ENCODE measurements around the gene ACACA.

The ACACA gene

DNA sequence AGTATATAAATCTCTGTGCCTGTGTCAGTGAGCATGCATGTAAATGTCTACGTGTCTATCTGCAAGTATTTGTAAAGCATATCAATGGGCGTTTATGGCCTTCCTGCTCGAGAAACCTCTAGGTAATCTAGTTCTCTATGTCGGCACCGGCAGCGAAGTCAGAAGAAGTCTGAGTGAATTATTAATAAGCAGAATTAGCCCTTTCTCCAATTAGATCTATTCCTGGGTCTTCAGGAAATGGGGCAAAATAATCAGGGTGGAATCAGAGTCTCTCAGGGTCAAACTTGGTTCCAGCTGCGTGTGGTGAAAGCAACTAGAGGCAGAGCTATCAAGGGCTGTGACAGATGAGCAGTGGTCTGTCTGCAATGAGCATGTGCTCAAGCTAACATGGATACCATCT, 30.9 kb downstream of the ACACA start, which contains the start of gene C17orf78:
C17orf78 (plus strand) TSS at position 280 of the 400 bp plus-strand sequence; CDS start at position 388, 108 bp downstream.
- Histone ChIP-seq H3K36me3 (ENCODE audit: control insufficient read depth in 1 of 2, insufficient read depth in 2 of 2, low read length in 2 of 2) (no peaks in the 10 kb centered on the region), H3K9me3 (ENCODE audit: control insufficient read depth in 1 of 2, low read length in 2 of 2) (no peaks in the 10 kb centered on the region), H3K27ac (ENCODE audit: low read depth, low read length) (no peak within 1 kb of the TSS), H3K27me3 (ENCODE audit: control insufficient read depth in 1 of 2, insufficient read depth in 2 of 2, low read length in 2 of 2) (no peaks in the 10 kb centered on the region), H3K4me1 (ENCODE audit: control insufficient read depth in 1 of 2, insufficient read depth in 2 of 2, low read length in 2 of 2) (peaks cover 5 to 11% of the 10 kb centered on the region in 2 donors), H3K4me3 (ENCODE audit: low read depth in 1 of 2, low read length in 2 of 2) (peak within 1 kb of the TSS; percentile 48 to 70), H3K9ac (ENCODE audit: low read depth in 1 of 2, low read length in 2 of 2) (peak within 1 kb of the TSS in 1 of 2 donors; percentile 54)

DNA sequence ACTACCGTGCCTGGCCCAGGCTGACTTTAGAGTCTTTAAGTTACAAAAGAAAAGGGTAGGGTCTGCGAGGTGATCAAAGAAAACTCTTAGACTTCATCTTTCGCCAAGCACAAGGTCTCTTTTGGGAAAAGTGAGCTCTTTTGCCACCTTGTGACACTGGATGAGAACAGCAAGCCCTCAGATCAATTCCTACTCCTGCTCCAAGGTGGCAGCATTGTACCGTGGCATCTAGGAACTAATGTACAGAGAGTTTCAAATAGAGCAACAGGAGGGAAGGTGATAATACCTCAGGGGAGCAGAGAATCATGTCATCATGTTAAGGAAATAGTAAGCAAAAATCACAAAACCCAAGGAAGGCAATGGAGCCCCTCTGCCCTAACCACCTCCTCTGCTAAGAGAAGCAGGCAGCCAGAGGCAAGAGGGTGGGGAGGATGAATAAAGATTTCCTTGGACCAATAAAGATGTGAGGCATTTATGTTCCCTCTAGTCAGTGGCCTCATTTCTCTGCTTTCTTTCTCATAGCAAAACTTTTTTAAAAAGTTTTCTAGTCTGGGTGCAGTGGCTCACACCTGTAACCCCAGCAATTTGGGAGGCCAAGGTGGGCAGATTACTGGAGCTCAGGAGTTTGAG, 33.0 kb downstream of the ACACA start:
- Histone ChIP-seq H3K27me3 (ENCODE audit: control insufficient read depth in 1 of 2, insufficient read depth in 2 of 2, low read length in 2 of 2) (no peaks in the 10 kb centered on the region), H3K9me3 (ENCODE audit: control insufficient read depth in 1 of 2, low read length in 2 of 2) (no peaks in the 10 kb centered on the region), H3K9ac (ENCODE audit: low read depth in 1 of 2, low read length in 2 of 2) (no peak overlapping the region)

DNA sequence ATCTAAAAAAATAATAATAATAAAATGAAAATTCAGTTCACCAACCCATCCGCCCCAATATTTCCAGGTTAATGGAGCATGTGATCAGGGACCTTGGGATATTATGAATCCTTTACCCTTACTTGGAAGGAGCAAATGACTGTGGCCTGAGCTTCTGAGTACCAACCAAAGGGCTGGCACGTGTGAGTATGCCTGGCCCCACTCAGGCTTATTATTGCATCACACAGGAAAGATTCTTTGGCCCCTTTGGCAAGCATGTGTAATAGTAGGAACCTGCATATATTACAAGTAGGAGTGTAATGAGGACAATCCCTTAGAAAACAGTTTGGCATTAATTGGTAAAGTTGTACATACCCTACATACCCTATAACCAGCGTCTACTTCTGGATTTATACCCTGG, 38.1 kb downstream of the ACACA start:
- Histone ChIP-seq H3K4me3 (ENCODE audit: low read depth in 1 of 2, low read length in 2 of 2) (no peak overlapping the region), H3K27me3 (ENCODE audit: control insufficient read depth in 1 of 2, insufficient read depth in 2 of 2, low read length in 2 of 2) (no peaks in the 10 kb centered on the region), H3K9me3 (ENCODE audit: control insufficient read depth in 1 of 2, low read length in 2 of 2) (no peaks in the 10 kb centered on the region), H3K27ac (ENCODE audit: low read depth, low read length) (no peak overlapping the region), H3K4me1 (ENCODE audit: control insufficient read depth in 1 of 2, insufficient read depth in 2 of 2, low read length in 2 of 2) (no peaks in the 10 kb centered on the region), H3K36me3 (ENCODE audit: control insufficient read depth in 1 of 2, insufficient read depth in 2 of 2, low read length in 2 of 2) (no peaks in the 10 kb centered on the region), H3K9ac (ENCODE audit: low read depth in 1 of 2, low read length in 2 of 2) (no peak overlapping the region)

More for the DNA sequence above, 33.0 kb downstream of the ACACA start:
- no peak overlapping the region for H3K4me3 ChIP-seq (ENCODE audit: low read depth in 1 of 2, low read length in 2 of 2)
- peaks cover 5 to 11% of the 10 kb centered on the region in 2 donors for H3K4me1 ChIP-seq (ENCODE audit: control insufficient read depth in 1 of 2, insufficient read depth in 2 of 2, low read length in 2 of 2)
- no peak overlapping the region for H3K27ac ChIP-seq (ENCODE audit: low read depth, low read length)
- no peaks in the 10 kb centered on the region for H3K36me3 ChIP-seq (ENCODE audit: control insufficient read depth in 1 of 2, insufficient read depth in 2 of 2, low read length in 2 of 2)

DNA sequence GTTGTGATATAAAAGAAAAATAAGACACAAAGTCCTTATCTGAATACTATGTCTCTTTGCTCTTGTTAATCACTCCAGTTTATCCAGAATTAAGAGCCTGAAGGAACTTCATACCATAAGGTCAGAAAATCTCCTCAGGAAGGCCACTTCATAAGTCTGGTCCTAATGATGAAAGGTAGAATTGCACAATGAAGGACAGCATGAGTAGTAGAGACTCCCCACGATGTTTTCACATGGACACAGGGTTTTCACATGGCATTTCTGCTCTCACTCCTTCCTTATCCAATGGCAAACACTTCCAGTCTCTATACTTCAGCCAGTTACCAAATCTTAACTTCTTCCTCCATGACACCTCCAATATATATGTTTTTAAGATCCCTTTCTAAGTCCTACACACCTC, 41.0 kb downstream of the ACACA start:
- no peaks in the 10 kb centered on the region for H3K36me3 ChIP-seq (ENCODE audit: control insufficient read depth in 1 of 2, insufficient read depth in 2 of 2, low read length in 2 of 2)
- no peak overlapping the region for H3K4me3 ChIP-seq (ENCODE audit: low read depth in 1 of 2, low read length in 2 of 2)
- H3K27me3 ChIP-seq (ENCODE audit: control insufficient read depth in 1 of 2, insufficient read depth in 2 of 2, low read length in 2 of 2): no peaks in the 10 kb centered on the region
- H3K4me1 ChIP-seq (ENCODE audit: control insufficient read depth in 1 of 2, insufficient read depth in 2 of 2, low read length in 2 of 2): peaks cover 0 to 2% of the 10 kb centered on the region in 2 donors
- H3K27ac ChIP-seq (ENCODE audit: low read depth, low read length): no peak overlapping the region
- no peak overlapping the region for H3K9ac ChIP-seq (ENCODE audit: low read depth in 1 of 2, low read length in 2 of 2)
- H3K9me3 ChIP-seq (ENCODE audit: control insufficient read depth in 1 of 2, low read length in 2 of 2): no peaks in the 10 kb centered on the region

DNA sequence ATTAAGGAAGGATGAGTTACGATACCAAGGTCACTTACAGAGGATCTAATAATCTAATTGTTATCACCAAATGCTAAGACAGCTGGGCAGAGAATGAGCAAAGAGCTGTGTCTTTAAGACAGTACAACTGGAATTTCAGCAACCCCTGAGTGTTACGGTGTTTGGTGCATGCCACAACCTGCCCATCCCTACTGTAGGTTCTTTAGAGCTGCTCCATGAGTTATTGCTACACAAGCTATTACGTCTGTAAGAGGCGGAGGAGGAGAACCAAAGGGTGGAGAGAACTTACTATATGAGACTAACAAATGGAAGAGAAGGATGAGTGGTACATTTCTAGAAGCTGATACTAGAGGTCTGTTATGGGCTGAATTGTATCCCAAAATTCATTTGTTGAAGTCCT, 45.1 kb downstream of the ACACA start:
- H3K27ac ChIP-seq (ENCODE audit: low read depth, low read length): no peak overlapping the region
- no peaks in the 10 kb centered on the region for H3K36me3 ChIP-seq (ENCODE audit: control insufficient read depth in 1 of 2, insufficient read depth in 2 of 2, low read length in 2 of 2)
- no peaks in the 10 kb centered on the region for H3K27me3 ChIP-seq (ENCODE audit: control insufficient read depth in 1 of 2, insufficient read depth in 2 of 2, low read length in 2 of 2)
- H3K9me3 ChIP-seq (ENCODE audit: control insufficient read depth in 1 of 2, low read length in 2 of 2): no peaks in the 10 kb centered on the region
- H3K4me1 ChIP-seq (ENCODE audit: control insufficient read depth in 1 of 2, insufficient read depth in 2 of 2, low read length in 2 of 2): peaks cover 9 to 18% of the 10 kb centered on the region in 2 donors
- no peak overlapping the region for H3K4me3 ChIP-seq (ENCODE audit: low read depth in 1 of 2, low read length in 2 of 2)
- no peak overlapping the region for H3K9ac ChIP-seq (ENCODE audit: low read depth in 1 of 2, low read length in 2 of 2)

DNA sequence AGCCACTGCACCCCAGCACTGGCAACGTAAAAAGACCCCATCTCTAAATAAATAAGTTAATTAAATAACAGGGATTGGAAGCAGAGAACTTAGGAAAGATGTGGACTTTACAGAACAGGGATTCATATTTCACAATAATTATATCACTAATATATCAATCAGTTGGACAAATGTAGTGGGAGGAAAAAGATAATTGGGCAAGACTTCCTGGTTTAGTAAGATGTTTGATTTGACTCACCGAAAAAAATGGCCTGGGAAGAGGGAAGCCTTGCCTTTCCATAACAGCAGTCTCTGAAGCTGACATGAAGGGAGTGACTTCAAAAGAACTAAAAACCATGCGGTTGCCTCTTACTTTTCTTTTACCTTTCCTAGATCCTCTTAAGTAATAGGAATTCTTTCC, 46.0 kb downstream of the ACACA start:
- Histone ChIP-seq H3K9ac (ENCODE audit: low read depth in 1 of 2, low read length in 2 of 2) (no peak overlapping the region), H3K27me3 (ENCODE audit: control insufficient read depth in 1 of 2, insufficient read depth in 2 of 2, low read length in 2 of 2) (no peaks in the 10 kb centered on the region), H3K4me1 (ENCODE audit: control insufficient read depth in 1 of 2, insufficient read depth in 2 of 2, low read length in 2 of 2) (peaks cover 9 to 18% of the 10 kb centered on the region in 2 donors), H3K9me3 (ENCODE audit: control insufficient read depth in 1 of 2, low read length in 2 of 2) (no peaks in the 10 kb centered on the region), H3K4me3 (ENCODE audit: low read depth in 1 of 2, low read length in 2 of 2) (no peak overlapping the region), H3K36me3 (ENCODE audit: control insufficient read depth in 1 of 2, insufficient read depth in 2 of 2, low read length in 2 of 2) (no peaks in the 10 kb centered on the region), H3K27ac (ENCODE audit: low read depth, low read length) (no peak overlapping the region)

DNA sequence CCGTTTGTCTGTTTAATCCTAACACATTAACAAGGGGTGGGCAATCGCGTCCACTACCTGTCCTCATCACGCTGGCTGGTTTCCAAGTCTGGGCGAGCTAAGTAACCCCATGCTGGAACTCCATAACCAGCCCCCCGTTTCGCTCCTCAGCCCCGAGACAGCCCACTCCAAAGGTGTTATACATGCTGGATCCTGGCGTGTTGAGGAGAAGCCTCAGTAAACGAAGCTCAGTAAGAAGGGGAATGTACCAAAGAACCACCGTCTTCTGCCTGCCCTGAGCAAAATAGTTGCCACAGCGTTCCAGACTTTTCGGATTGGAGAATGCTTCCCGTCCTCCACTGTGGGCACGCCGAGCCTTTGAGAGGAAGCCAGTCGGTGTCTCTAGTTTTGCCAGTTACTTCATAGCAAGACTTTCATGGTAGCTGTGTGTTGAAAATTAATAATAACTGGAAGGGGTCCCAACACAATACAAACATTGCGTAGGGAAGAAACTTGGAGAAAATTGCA, 46.9 kb downstream of the ACACA start:
- H3K9ac ChIP-seq (ENCODE audit: low read depth in 1 of 2, low read length in 2 of 2): peak overlapping the region; percentile 66 to 68
- H3K9me3 ChIP-seq (ENCODE audit: control insufficient read depth in 1 of 2, low read length in 2 of 2): no peaks in the 10 kb centered on the region
- H3K4me3 ChIP-seq (ENCODE audit: low read depth in 1 of 2, low read length in 2 of 2): peak overlapping the region; percentile 81 to 96
- H3K27me3 ChIP-seq (ENCODE audit: control insufficient read depth in 1 of 2, insufficient read depth in 2 of 2, low read length in 2 of 2): no peaks in the 10 kb centered on the region
- peak overlapping the region; percentile 66 for H3K27ac ChIP-seq (ENCODE audit: low read depth, low read length)
- H3K36me3 ChIP-seq (ENCODE audit: control insufficient read depth in 1 of 2, insufficient read depth in 2 of 2, low read length in 2 of 2): no peaks in the 10 kb centered on the region
- peaks cover 9 to 18% of the 10 kb centered on the region in 2 donors for H3K4me1 ChIP-seq (ENCODE audit: control insufficient read depth in 1 of 2, insufficient read depth in 2 of 2, low read length in 2 of 2)

DNA sequence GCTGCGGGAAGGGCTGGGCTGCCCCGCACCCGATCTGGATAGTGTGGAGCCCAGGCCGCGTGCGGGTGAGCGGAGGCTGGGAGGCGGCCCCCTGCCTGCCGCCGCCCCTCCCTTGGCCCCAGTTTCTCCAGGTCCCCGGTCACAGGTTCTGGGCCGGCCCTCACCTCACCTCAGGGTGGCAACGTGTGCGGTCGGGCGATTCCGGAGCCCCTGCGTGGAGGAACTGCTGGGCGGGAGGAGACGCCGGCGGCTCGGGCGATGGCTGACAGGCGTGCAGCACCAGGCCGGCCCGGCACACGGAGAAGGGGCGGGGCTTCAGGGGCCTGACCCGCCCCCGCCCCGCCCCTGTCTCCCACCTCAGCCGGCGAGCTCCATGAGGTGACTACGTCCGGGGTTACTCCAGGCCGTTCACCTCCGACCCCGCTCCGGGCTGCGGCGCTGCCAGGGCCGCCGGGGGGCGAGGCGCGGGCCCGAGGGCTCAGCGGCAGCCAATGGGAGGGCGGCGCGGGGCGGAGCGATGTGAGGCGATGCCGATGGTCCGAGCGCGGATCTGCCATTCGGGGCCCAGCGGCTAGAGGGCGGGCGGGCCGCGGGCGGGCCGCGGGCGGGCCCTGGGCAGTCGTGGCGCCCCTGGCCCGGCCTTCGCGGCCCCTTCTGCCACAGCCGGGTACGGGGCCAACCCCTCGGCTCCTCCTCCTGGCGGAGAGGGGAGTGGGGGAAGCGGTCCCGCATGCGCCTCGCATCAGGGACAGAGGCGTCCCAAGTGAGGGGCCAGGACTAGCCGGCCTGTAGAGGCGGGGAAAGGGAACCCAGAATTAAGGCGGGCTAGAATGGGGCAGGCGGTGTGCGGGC, 47.6 kb downstream of the ACACA start:
- no peaks in the 10 kb centered on the region for H3K9me3 ChIP-seq (ENCODE audit: control insufficient read depth in 1 of 2, low read length in 2 of 2)
- H3K4me1 ChIP-seq (ENCODE audit: control insufficient read depth in 1 of 2, insufficient read depth in 2 of 2, low read length in 2 of 2): peaks cover 9 to 18% of the 10 kb centered on the region in 2 donors
- H3K27ac ChIP-seq (ENCODE audit: low read depth, low read length): peak overlapping the region; percentile 66
- no peaks in the 10 kb centered on the region for H3K27me3 ChIP-seq (ENCODE audit: control insufficient read depth in 1 of 2, insufficient read depth in 2 of 2, low read length in 2 of 2)
- H3K4me3 ChIP-seq (ENCODE audit: low read depth in 1 of 2, low read length in 2 of 2): peak overlapping the region; percentile 81 to 96
- H3K36me3 ChIP-seq (ENCODE audit: control insufficient read depth in 1 of 2, insufficient read depth in 2 of 2, low read length in 2 of 2): peaks cover 0 to 3% of the 10 kb centered on the region in 2 donors
- peak overlapping the region; percentile 66 to 80 for H3K9ac ChIP-seq (ENCODE audit: low read depth in 1 of 2, low read length in 2 of 2)

DNA sequence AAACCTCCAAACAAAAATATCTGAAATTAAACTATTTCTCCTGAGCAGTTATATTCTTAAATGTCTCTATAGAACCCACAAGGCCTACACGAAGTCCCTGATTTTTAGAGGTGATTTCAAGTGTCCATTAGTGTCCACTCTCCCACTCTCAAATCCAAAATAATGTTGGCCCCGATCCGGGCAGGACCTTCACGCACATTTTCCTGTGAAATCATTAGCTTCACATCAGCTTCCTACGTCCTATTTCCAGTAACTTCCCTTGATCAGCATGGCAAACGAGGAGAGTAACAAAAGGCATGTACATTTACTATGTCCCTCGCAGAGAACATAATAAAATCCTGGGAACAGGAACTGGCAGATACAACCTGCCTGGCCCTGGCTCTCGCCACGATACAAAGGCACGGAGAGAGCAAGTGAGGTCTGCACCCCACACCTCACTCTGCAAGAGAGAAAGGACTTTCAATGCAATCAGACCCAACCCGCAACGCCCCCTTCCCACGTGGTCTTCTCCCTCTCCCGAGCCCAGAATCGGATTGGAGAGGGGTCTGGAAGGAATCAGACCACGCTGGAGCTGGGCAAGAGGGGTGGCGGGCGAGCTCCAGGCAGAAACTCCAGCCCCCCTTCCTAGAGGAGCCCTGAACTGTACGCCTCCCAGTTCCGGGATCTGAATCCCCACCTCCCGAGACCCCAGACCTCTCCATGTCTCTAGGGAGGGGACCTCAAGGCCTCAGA, 48.4 kb downstream of the ACACA start:
- peak overlapping the region; percentile 49 to 80 for H3K9ac ChIP-seq (ENCODE audit: low read depth in 1 of 2, low read length in 2 of 2)
- no peaks in the 10 kb centered on the region for H3K27me3 ChIP-seq (ENCODE audit: control insufficient read depth in 1 of 2, insufficient read depth in 2 of 2, low read length in 2 of 2)
- peaks cover 0 to 7% of the 10 kb centered on the region in 2 donors for H3K36me3 ChIP-seq (ENCODE audit: control insufficient read depth in 1 of 2, insufficient read depth in 2 of 2, low read length in 2 of 2)
- H3K27ac ChIP-seq (ENCODE audit: low read depth, low read length): peak overlapping the region; percentile 51
- H3K9me3 ChIP-seq (ENCODE audit: control insufficient read depth in 1 of 2, low read length in 2 of 2): no peaks in the 10 kb centered on the region
- peaks cover 9 to 18% of the 10 kb centered on the region in 2 donors for H3K4me1 ChIP-seq (ENCODE audit: control insufficient read depth in 1 of 2, insufficient read depth in 2 of 2, low read length in 2 of 2)
- H3K4me3 ChIP-seq (ENCODE audit: low read depth in 1 of 2, low read length in 2 of 2): peak overlapping the region; percentile 81 to 96
